ENCODE measurements around the gene MYF6. TPM values are rescaled to one million over a fixed set of nuclear protein-coding genes. Genes with fewer than 3 reads are reported as not detected.

The MYF6 gene
- total RNA-seq, 1 experiment from 2014 or later, result not detected

- no peaks in the 10 kb centered on the region for H3K9me2 ChIP-seq (ENCODE audit: insufficient read depth)
- no peak overlapping the region for H3K9ac ChIP-seq (ENCODE audit: low read length)
- no peak overlapping the region for H3K4me3 ChIP-seq (replicated peaks in 1 of 2; ENCODE audit: low read depth in 1 of 2, low read length in 2 of 2)
- no peaks in the 10 kb centered on the region for H3K9me3 ChIP-seq (ENCODE audit: control insufficient read depth in 1 of 2, insufficient read depth in 1 of 2, low read depth in 1 of 2, low read length in 2 of 2)
- ChIA-PET RAD21 (ENCODE audit: low non-redundant PET in 1 of 2, low total read pairs in 2 of 2, uncharacterized antibody in 2 of 2, unreplicated experiment in 2 of 2) (no interaction called here), POLR2A (no interaction called here), CTCF (interaction anchor here (1.4 kb wide), 1 partner anchor 9 kb away, joined by 4 read pairs; no protein-coding TSS in a partner anchor)
- no TSS peak for BruUV-seq (replicated peaks)
- no peaks in the 10 kb centered on the region for H4K20me1 ChIP-seq (ENCODE audit: insufficient read depth)
- H3K4me2 ChIP-seq (ENCODE audit: low read length), result no peak overlapping the region
- no peak overlapping the region for H2AFZ ChIP-seq (ENCODE audit: low read depth, low read length, poor library complexity, severe bottlenecking)
- no peak for TF ChIP-seq ZNF274 (IDR thresholded peaks at IDR 0.05; ENCODE audit: low read depth, low read length)
- TF ChIP-seq POLR2AphosphoS5 (IDR thresholded peaks at IDR 0.05; ENCODE audit: low read depth, low read length), result no peak
- TF ChIP-seq EGR1 (IDR thresholded peaks at IDR 0.05; ENCODE audit: low read depth), result no peak
- TF ChIP-seq SIN3A (IDR thresholded peaks at IDR 0.05; ENCODE audit: low read depth), result no peak
- TF ChIP-seq CTCF (IDR thresholded peaks at IDR 0.05 in 2 of 3, conservative IDR thresholded peaks at IDR 0.05 in 1 of 3; ENCODE audit: borderline replicate concordance in 1 of 3, insufficient read depth in 1 of 3, low read depth in 2 of 3, low read length in 2 of 3), result no peak
- no peak for TF ChIP-seq REST (IDR thresholded peaks at IDR 0.05; ENCODE audit: low read depth)
- TF ChIP-seq TCF7L2 (IDR thresholded peaks at IDR 0.05; ENCODE audit: borderline replicate concordance, extremely low read depth, insufficient read depth, insufficient read length), result no peak
- TF ChIP-seq EZH2phosphoT487 (IDR thresholded peaks at IDR 0.05; ENCODE audit: borderline replicate concordance), result no peak
- TF ChIP-seq POLR2A (IDR thresholded peaks at IDR 0.05; ENCODE audit: borderline replicate concordance, extremely low read depth, insufficient read depth, insufficient read length), result no peak
- no peak for TF ChIP-seq ZFX (IDR thresholded peaks at IDR 0.05)
- TF ChIP-seq YY1 (IDR thresholded peaks at IDR 0.05; ENCODE audit: extremely low read depth, insufficient replicate concordance, low read depth, low read length), result no peak
- TF ChIP-seq EZH2 (IDR thresholded peaks at IDR 0.05), result no peak
- no peak for TF ChIP-seq ATF3 (IDR thresholded peaks at IDR 0.05)
- TF ChIP-seq MAX (IDR thresholded peaks at IDR 0.05), result no peak
- TF ChIP-seq CBX3 (IDR thresholded peaks at IDR 0.05; ENCODE audit: low read depth), result no peak
- no peak for TF ChIP-seq SRF (IDR thresholded peaks at IDR 0.05; ENCODE audit: low read depth)
- no peak for TF ChIP-seq ZBTB33 (IDR thresholded peaks at IDR 0.05; ENCODE audit: extremely low read depth, insufficient replicate concordance, low read length)
- H3K27me3 ChIP-seq (ENCODE audit: insufficient read depth, low read length), result peaks cover 14% of the 10 kb centered on the region
- no peaks in the 10 kb centered on the region for H3K4me1 ChIP-seq (ENCODE audit: control insufficient read depth in 1 of 2, insufficient read depth in 2 of 2, low read length in 2 of 2)
- intact Hi-C loops (cut with micrococcal nuclease), result no loop called here
- H3K27ac ChIP-seq (ENCODE audit: low read depth, low read length), result no peak overlapping the region
- ATAC-seq (no peak), DNase-seq (ENCODE audit: low read depth, low spot score) (no peak)
- H3K36me3 ChIP-seq (ENCODE audit: control insufficient read depth in 1 of 2, insufficient read depth in 2 of 2, low read length in 2 of 2), result no peaks in the 10 kb centered on the region
- no peaks in the 10 kb centered on the region for H3K79me2 ChIP-seq (ENCODE audit: insufficient read depth, low read length)
Measured at GRCh38 chr12:80681786-80682185, 25.6 kb upstream of the MYF6 start.
